ENCODE results near the gene PPP1R1B.

Gene PPP1R1B

DNA sequence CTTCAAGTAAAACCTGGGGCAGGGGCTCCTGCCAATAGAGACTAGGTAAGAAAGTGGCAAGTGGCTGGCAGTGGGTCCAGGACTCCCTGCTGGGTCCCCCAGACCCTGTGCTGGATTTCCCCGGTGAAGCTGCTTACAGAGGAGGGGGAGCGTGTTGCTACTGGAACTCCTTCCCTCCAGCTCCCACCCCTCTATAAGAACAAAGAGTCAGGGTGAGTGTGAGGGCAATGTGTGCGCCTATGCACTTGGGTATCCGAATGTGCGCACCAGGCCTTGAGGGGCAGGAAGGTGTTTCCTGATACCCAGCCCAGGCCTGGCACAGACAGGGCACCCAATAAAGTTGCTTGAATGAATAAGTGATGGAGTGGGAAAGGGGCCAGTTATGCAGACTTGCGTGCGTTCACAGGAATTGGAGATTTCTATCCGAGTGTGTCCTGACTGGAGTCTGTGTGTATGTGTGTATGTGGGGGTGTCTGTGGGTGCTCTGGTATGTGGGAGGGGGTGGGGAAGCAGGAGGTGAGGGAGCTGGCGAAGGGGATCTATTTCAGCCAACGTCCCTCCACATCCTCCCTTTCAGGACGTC is 30.7 kb upstream of the PPP1R1B start:
- no peak for TF ChIP-seq JUND (IDR thresholded peaks at IDR 0.05; ENCODE audit: low read depth)
- in situ Hi-C loops (cut with HindIII; ENCODE audit: low pct_unique_long_range_greater_than_20kb, low sequenced_read_pairs): no loop called here
- no peak for DNase-seq (ENCODE audit: low read depth in 1 of 2, low spot score in 1 of 2)

DNA sequence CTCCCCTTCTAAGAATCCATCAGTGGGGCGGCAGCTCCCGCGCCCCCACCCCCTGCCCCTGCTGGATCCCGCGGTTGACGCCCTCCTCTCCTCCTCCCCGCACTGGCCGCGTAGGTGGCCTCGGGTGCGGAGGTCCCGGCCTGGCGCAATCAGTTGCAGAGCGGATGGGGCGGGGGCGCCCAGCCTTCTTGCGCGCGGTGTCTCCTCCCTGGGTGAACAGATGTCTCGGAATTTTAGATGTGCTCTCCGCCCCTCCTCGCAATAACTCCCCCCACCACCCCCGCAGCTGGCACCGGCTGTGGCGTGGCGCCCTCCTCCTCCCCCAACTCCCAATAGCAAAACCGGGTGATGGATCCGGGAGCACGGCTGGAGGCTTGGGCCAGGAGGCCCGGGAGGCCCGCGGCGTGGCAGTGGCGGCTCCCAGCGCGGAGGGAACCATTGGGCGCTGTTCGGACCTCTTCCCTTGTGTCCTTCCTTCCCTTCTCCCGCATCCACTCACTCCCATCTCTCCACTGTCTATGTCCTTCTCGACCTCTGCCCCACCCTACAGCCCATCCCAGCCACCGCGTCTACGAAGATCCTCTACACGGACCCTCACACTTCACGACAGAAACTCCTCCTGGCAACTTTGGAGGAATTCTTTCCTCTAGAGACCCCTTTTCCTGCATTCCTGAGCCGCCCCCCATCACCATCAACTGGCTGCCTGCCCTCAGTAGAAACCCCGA is 30.0 kb upstream of the PPP1R1B start:
- no peak for DNase-seq (ENCODE audit: low read depth in 1 of 2, low spot score in 1 of 2)
- no peak for TF ChIP-seq JUND (IDR thresholded peaks at IDR 0.05; ENCODE audit: low read depth)
- in situ Hi-C loops (cut with HindIII; ENCODE audit: low pct_unique_long_range_greater_than_20kb, low sequenced_read_pairs): no loop called here

DNA sequence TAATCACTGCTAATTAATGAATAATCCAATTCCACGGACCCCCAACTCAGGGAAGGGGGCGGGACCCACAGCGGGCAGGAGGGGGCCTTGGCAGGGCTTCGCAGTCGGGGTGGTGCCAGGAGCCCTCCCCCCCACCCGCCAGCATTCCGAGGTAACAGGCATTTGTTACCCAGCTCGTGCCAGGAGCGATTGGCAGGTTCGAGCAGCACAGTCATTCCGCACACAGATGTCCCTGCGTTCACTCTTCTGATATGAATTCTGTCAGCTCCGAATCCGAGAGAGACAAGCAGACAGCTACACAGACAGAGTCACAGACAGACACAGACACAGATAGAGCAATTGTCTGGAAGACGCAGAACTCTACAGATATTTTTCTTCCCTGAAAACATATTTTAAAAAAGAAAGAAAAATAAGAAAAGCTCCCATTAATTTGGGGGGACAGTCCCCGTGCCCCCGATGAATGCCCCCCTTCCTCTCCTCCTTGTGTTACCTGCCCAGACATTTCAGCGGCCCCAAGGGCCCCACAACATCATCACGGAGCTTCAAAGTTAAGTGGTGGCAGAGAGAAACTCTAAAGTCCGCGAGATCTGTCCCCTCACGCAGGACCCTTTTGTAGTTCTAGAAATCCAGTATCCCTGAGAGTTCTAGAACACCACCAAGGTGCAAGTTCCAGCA is 29.2 kb upstream of the PPP1R1B start:
- TF ChIP-seq JUND (IDR thresholded peaks at IDR 0.05; ENCODE audit: low read depth): no peak
- no peak for DNase-seq (ENCODE audit: low read depth in 1 of 2, low spot score in 1 of 2)

DNA sequence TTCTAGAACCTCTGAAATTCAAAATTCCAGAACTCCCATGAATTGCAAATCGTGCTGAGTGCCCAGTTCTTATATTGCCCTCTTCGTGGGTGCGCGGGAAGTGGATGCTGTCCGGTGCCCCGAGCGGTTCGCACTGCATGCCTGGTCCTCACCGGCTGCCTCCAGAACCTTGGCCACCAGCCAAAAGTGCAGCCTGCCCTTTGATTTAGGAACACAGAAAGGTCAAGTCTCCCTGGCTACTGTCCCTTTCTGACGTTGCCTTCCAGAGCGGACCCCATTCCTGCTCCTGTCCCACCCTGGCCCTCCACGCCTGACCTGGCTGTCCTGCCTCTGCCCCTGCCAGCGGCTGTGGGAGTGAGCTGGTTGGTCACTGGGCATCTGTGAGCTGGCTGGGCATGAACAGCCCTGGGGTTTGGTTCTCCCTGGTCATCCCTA is 28.7 kb upstream of the PPP1R1B start:
- TF ChIP-seq JUND (IDR thresholded peaks at IDR 0.05; ENCODE audit: low read depth): no peak
- in situ Hi-C loops (cut with HindIII; ENCODE audit: low pct_unique_long_range_greater_than_20kb, low sequenced_read_pairs): no loop called here
- DNase-seq (ENCODE audit: low read depth in 1 of 2, low spot score in 1 of 2): no peak

More for the DNA sequence above, 29.2 kb upstream of the PPP1R1B start:
- in situ Hi-C loops (cut with HindIII; ENCODE audit: low pct_unique_long_range_greater_than_20kb, low sequenced_read_pairs): no loop called here

DNA sequence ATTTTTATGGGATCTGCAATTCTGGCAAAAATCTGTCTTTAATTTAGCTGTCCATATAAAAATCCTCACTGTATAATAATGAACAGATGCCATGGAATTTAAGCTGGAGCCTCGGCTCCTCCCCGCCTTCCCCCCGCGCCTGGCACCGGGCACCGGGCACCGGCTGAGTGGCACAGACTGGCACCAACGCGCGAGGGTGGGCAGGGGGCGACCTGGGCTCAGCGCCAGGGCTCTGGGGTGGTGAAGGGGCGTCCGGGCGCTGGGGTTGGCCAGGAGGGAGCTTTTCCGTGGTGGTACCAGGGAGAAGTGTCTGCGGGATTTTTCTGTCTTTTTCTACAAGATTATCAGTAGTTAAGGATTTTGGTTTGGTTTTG is 28.1 kb upstream of the PPP1R1B start:
- TF ChIP-seq JUND (IDR thresholded peaks at IDR 0.05; ENCODE audit: low read depth): no peak
- no peak for DNase-seq (ENCODE audit: low read depth in 1 of 2, low spot score in 1 of 2)
- in situ Hi-C loops (cut with HindIII; ENCODE audit: low pct_unique_long_range_greater_than_20kb, low sequenced_read_pairs): no loop called here

DNA sequence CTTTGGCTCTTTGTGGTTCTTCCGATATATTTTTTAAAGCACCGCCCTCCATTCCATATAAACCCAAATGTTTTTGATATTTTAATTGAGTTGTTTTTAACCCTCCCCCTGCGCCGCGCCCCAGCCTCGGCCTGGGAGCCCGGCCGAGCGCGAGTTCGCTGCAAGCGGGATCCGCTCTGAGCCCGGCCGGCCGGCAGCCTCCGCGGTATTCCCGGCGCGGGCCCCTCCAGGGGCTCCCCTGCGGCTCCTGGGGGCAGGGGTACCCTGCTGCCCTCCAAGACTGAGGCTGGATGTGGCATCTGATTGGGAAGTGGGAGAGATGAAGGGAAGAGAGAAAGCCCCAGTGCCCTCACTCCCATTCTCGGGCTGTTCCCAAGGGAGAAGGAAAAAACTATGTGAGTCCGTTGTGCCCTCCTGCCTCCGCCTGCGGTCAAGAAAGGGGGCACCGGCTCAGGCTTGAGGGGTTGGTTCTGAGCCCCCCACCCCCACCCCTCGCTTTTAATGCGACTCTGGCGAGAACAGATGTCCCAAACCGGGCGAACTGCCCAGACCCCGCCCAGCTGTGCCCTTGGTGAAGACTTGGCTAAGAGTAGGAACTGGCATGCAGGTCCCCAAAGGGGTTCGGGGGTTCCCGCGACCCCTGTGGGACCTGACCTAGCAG is 27.6 kb upstream of the PPP1R1B start:
- no peak for DNase-seq (ENCODE audit: low read depth in 1 of 2, low spot score in 1 of 2)
- in situ Hi-C loops (cut with HindIII; ENCODE audit: low pct_unique_long_range_greater_than_20kb, low sequenced_read_pairs): no loop called here

DNA sequence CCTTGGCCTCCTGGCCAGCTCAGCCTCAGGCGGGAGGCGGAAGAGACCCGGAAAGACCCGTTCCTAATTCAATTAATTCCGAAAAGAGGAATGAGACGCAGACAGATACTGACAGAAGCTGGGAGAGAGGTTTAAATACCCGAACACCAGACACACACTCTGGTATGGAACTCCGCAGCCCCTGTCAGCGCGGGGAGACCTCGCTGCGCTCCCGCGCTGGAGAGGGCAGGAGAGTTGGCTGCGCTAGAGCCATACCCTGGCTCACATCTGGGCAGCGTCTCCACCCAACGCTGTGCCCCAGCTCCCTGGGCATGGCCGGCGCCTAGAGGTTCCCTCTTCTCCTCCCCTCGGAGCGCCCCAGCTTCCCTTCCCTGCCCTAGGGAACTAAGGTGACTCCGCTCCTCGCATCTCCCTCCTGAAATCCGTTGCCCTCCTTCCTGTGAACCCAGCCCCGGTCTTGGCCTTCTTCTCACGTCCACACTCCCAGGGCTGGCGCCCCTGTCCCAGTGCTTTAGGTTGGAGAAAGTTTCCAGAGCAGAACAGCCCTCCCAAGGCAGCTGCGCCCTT is 27.0 kb upstream of the PPP1R1B start:
- no peak for DNase-seq (ENCODE audit: low read depth in 1 of 2, low spot score in 1 of 2)
- in situ Hi-C loops (cut with HindIII; ENCODE audit: low pct_unique_long_range_greater_than_20kb, low sequenced_read_pairs): no loop called here
- TF ChIP-seq JUND (IDR thresholded peaks at IDR 0.05; ENCODE audit: low read depth): no peak

More for the DNA sequence above, 27.6 kb upstream of the PPP1R1B start:
- no peak for TF ChIP-seq JUND (IDR thresholded peaks at IDR 0.05; ENCODE audit: low read depth)

DNA sequence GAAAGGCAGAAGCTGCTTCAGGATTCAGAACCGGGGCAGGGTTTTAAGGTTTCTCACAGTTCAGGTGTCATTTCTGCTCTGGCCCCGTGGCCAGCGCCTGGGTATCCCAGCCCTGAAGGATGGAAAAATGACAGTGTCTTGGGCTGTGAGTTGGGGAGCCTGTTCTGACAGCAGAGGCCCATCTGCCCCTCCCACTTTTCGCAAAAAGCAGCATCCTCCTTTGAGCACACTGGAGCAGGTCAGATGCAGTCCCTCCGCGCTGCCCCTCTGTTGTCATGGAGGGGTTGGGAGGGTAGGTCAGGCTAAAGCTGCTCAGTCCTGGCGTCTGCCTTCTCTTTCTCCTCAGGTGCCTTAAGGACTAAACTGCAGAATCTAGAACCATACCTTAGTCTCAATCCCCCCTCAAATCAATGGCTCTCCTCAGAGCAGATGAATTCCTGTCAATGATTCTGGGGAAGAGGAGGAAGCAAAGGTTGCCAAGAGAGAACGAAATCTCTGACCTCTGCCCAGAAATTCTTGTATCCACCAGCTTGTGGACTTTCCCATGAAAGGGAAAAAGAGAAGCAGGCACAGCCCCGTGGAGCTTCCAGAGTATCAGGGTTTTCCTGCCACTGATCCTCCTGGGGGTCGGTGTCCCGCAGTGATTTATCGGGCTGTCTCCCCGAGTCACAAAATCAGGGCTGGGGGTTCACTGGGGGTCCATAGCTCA is 26.3 kb upstream of the PPP1R1B start:
- no peak for DNase-seq (ENCODE audit: low read depth in 1 of 2, low spot score in 1 of 2)
- no peak for TF ChIP-seq JUND (IDR thresholded peaks at IDR 0.05; ENCODE audit: low read depth)
- in situ Hi-C loops (cut with HindIII; ENCODE audit: low pct_unique_long_range_greater_than_20kb, low sequenced_read_pairs): no loop called here

DNA sequence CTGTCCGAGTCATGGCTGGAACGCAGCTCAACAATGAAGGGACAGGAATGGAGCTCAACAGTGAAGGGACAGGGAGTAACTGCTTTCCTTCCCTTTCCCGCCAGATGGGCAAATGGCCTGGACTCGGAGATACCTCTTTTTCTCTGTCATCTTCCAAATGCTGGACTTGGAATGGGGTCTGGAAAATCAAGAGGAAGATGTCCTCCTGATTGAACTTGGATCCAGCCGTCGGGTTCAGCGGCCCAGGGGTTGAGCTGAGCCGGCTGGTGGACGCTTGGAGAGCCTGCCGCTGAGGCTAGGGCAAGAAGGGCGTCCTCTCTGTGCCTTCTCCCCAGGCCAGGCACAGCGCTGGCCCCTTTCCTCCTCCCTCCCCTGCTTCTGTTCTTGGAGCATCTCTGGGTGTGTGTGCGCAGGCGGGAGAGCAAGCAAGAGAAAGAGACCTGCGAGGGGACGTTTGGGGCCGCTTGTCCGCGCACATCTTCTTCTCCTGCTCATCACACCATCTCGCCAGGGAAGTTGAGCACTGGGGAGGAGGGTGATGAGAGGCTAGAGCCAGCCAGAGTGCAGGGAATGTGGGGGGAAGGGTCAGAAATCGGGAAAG is 25.7 kb upstream of the PPP1R1B start:
- no peak for TF ChIP-seq JUND (IDR thresholded peaks at IDR 0.05; ENCODE audit: low read depth)
- no peak for DNase-seq (ENCODE audit: low read depth in 1 of 2, low spot score in 1 of 2)
- in situ Hi-C loops (cut with HindIII; ENCODE audit: low pct_unique_long_range_greater_than_20kb, low sequenced_read_pairs): no loop called here

DNA sequence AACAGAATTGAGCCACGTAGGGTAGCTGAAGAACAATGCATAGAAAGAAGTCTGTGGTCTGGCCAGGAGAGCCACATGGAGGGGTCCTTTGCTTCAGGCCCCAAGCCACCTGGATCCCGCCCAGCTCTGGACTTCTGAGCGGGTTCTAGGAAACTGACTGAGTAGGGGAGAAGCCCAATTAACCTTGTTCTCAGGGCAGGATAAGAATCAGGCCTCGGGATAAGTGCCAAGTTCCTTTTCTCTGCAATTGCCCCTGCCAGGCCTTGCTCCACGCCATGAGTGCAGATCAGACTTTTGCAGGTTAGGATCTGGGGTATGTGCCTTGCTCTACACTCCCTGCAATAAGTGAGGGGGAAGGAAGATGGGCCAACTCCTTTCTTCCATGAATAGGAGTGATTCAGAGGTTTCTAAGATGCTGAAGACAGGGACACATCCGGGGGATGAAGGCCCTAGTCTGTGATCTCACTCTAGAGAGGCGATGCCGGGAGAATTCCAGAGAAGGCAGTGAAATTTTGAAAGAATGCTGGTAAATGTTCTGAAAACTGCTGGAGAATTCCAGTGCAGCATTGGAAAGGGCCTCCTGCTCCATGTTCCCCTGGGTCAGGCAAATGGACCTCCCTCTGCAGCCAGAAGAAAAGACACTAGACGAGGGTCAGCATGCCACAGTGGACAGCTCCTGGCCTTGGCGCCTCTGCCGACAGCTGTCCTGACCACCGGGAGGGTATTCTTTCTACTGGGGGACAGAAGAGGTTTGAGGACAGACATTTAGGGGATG is 24.8 kb upstream of the PPP1R1B start:
- DNase-seq (ENCODE audit: low read depth in 1 of 2, low spot score in 1 of 2): no peak

More for the DNA sequence above, 24.8 kb upstream of the PPP1R1B start:
- TF ChIP-seq JUND (IDR thresholded peaks at IDR 0.05; ENCODE audit: low read depth): no peak
- in situ Hi-C loops (cut with HindIII; ENCODE audit: low pct_unique_long_range_greater_than_20kb, low sequenced_read_pairs): no loop called here
